MCF 10A (cell line): ENCODE data around the gene LRP1B. TPM values are rescaled to one million over a fixed set of nuclear protein-coding genes. Genes with fewer than 3 reads are reported as not detected.

Experiments
- BruUV-seq: library from RNA; stranded (reverse); fragments of 400-500 nt; replicated peaks from 2 replicates; lab custom pipeline; 2021; lab: Mats Ljungman, UMichigan
- CTCF ChIA-PET: fragments of 300-600 bp; sonication (Branson Sonifier 250); formaldehyde crosslinking; extraction: SDS; loops from one replicate; lab custom pipeline; 2021; ENCODE audit warnings: antibody characterized with exemption, inconsistent platforms; lab: Yijun Ruan, JAX
- POLR2A ChIA-PET: fragments of 300-600, 350-650 bp; sonication (Branson Sonifier 250); formaldehyde crosslinking; extraction: SDS; loops from one replicate; lab custom pipeline; 2020; ENCODE audit warnings: antibody characterized with exemption, inconsistent platforms; lab: Yijun Ruan, JAX
- DNase-seq: peaks from one replicate; pipeline ENCODE4 v3.0.0-alpha.2; 2018; ENCODE audit not compliant: unreplicated experiment
- H3K27ac Mint-ChIP-seq: one replicate; pipeline ENCODE4 v1.8.0; 2022; ENCODE audit warnings: mild to moderate bottlenecking, low read depth, mixed read lengths; ENCODE audit not compliant: unreplicated experiment
- H3K27me3 Mint-ChIP-seq: one replicate; pipeline ENCODE4 v1.8.0; 2022; ENCODE audit warnings: mixed read lengths; ENCODE audit not compliant: insufficient read depth, unreplicated experiment
- H3K36me3 Mint-ChIP-seq: one replicate; pipeline ENCODE4 v1.8.0; 2022; ENCODE audit warnings: mild to moderate bottlenecking, moderate library complexity, mixed read lengths; ENCODE audit not compliant: insufficient read depth, unreplicated experiment
- H3K4me1 Mint-ChIP-seq: one replicate; pipeline ENCODE4 v1.8.0; 2022; ENCODE audit warnings: mixed read lengths; ENCODE audit not compliant: insufficient read depth, unreplicated experiment
- H3K4me3 Mint-ChIP-seq: one replicate; pipeline ENCODE4 v1.8.0; 2022; ENCODE audit warnings: mild to moderate bottlenecking, moderate library complexity, mixed read lengths; ENCODE audit not compliant: unreplicated experiment
- H3K9me3 Mint-ChIP-seq: one replicate; pipeline ENCODE4 v1.8.0; 2022; ENCODE audit warnings: mixed read lengths; ENCODE audit not compliant: unreplicated experiment
- CTCF ChIP-seq: fragments of 200-600 bp; IDR thresholded peaks from one replicate; pipeline ENCODE4 v1.8.0; 2022; ENCODE audit warnings: antibody characterized with exemption, mild to moderate bottlenecking; ENCODE audit not compliant: unreplicated experiment
- intact Hi-C: fragments of 100-400 bp; cut with micrococcal nuclease; formaldehyde crosslinking; loops from 2 replicates; pipeline ENCODE4 v1.14.1; 2022
- total RNA-seq: library from RNA; stranded (reverse); gene quantifications from 2 replicates; pipeline ENCODE4 v1.2.3, GENCODE V29; 2022

Gene LRP1B
- total RNA-seq, 1 experiment from 2014 or later, result not detected

DNA sequence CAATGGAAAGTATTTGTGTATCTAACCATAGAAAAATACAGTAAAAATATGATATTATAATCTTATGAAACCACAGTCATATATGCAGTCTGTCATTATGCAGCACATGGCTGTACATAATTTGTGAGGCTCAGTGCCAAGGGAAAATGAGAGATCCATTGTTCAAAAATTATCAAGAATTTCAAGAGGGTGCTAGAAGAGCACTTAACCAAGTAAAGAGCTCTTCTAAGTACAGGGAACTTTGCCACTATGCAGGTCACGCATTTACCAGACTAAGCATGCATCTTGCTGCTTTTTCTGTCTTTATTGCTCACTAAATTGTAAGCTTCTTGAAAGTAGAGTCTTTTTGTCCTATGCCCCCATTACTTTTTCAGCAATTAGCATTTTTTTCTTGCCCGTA is 438.0 kb downstream of the LRP1B start:
- H3K9me3 Mint-ChIP-seq, result no peaks in the 10 kb centered on the region
- BruUV-seq, result no TSS peak
- peaks cover 49% of the 10 kb centered on the region for H3K27me3 Mint-ChIP-seq
- H3K36me3 Mint-ChIP-seq, result no peaks in the 10 kb centered on the region
- no peak overlapping the region for H3K4me3 Mint-ChIP-seq
- no peaks in the 10 kb centered on the region for H3K4me1 Mint-ChIP-seq
- no peak for TF ChIP-seq CTCF
- H3K27ac Mint-ChIP-seq, result no peak overlapping the region
- no peak for DNase-seq
- CTCF ChIA-PET, result interaction anchor here (0.6 kb wide), 1 partner anchor 401 kb away, joined by 4 read pairs; no protein-coding TSS in a partner anchor
- POLR2A ChIA-PET, result interaction anchor here (0.6 kb wide), 1 partner anchor 31 kb away, joined by 3 read pairs; no protein-coding TSS in a partner anchor
- intact Hi-C loops, result no loop called here

- Mint-ChIP-seq H3K4me1 (no peaks in the 10 kb centered on the region), H3K27me3 (peaks cover 54% of the 10 kb centered on the region), H3K27ac (no peak overlapping the region), H3K36me3 (no peaks in the 10 kb centered on the region), H3K9me3 (no peaks in the 10 kb centered on the region), H3K4me3 (no peak overlapping the region)
- CTCF ChIA-PET, result interaction anchor here (0.7 kb wide), 1 partner anchor 26 kb away, joined by 3 read pairs; no protein-coding TSS in a partner anchor
- no TSS peak for BruUV-seq
- TF ChIP-seq CTCF, result no peak
- no peak for DNase-seq
- intact Hi-C loops, result no loop called here
- POLR2A ChIA-PET, result no interaction called here
Observed at GRCh38 chr2:141676139-141676538, 454.7 kb downstream of the LRP1B start.

- Mint-ChIP-seq H3K4me1 (no peaks in the 10 kb centered on the region), H3K9me3 (no peaks in the 10 kb centered on the region), H3K36me3 (no peaks in the 10 kb centered on the region), H3K4me3 (no peak overlapping the region), H3K27me3 (peaks cover 9% of the 10 kb centered on the region), H3K27ac (no peak overlapping the region)
- no peak for DNase-seq
- ChIA-PET CTCF (no interaction called here), POLR2A (no interaction called here)
- TF ChIP-seq CTCF, result no peak
- intact Hi-C loops, result no loop called here
- no TSS peak for BruUV-seq
Observed at GRCh38 chr2:141666191-141666590, 464.6 kb downstream of the LRP1B start.

DNA sequence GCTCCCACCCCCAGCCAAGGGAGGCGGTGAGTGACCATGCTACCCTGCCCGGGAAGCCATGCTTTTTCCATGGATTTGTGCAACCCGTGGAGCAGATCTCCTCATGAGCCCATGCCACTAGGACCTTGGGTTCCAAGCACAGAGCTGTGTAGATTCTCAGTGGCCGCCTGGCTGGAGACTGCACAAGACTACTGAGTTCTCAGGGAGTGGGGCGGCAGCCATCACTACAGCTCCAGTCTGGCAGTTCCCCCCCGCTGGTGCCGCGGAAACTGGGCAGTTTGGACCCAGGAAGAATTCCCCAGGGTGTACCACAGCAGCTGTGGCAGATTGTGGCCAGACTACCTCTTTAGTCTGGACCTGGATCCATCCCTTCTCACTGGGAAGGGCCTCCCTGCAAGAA is 470.6 kb downstream of the LRP1B start:
- no peaks in the 10 kb centered on the region for H3K9me3 Mint-ChIP-seq
- no peak overlapping the region for H3K4me3 Mint-ChIP-seq
- DNase-seq, result no peak
- H3K36me3 Mint-ChIP-seq, result no peaks in the 10 kb centered on the region
- TF ChIP-seq CTCF, result no peak
- H3K27me3 Mint-ChIP-seq, result peaks cover 30% of the 10 kb centered on the region
- H3K4me1 Mint-ChIP-seq, result no peaks in the 10 kb centered on the region
- intact Hi-C loops, result no loop called here
- POLR2A ChIA-PET, result interaction anchor here (0.7 kb wide), 1 partner anchor 498 kb away, joined by 3 read pairs; no protein-coding TSS in a partner anchor
- CTCF ChIA-PET, result interaction anchor here (1.0 kb wide), 1 partner anchor 24 kb away, joined by 3 read pairs; no protein-coding TSS in a partner anchor
- no TSS peak for BruUV-seq
- no peak overlapping the region for H3K27ac Mint-ChIP-seq
